GM12874 (cell line): Measurements from ENCODE around the gene HAPLN3.

ENCODE experiments used
- TF ChIP-seq, protein P1 (sequence below): IDR thresholded peaks from 2 replicates; pipeline ENCODE4 v1.5.1; 2011; ENCODE audit warnings: low read depth, mild to moderate bottlenecking, control low read depth, low read length, moderate library complexity; ENCODE audit not compliant: insufficient read depth

The HAPLN3 gene

DNA sequence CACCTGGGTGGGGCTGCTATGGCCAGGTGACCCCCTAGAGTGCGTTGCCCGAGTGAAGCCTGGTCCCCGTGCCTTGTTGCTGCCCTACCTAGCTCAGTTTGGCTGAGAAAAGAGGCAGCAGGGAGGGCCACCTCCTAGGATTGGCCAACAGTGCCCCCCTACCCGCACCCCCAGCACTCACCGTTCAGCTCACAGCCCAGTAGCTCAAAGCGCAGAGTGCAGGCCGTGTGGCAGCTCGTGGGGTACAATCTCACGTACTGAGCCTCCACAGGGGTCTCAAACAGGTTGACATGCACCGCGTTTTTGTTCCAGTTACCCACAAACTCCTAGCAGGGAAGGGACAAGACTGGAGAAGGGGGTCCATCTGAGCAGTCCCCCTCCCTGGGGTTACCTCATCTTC lies 10.2 kb upstream of the HAPLN3 start:
- TF ChIP-seq, protein P1, sequence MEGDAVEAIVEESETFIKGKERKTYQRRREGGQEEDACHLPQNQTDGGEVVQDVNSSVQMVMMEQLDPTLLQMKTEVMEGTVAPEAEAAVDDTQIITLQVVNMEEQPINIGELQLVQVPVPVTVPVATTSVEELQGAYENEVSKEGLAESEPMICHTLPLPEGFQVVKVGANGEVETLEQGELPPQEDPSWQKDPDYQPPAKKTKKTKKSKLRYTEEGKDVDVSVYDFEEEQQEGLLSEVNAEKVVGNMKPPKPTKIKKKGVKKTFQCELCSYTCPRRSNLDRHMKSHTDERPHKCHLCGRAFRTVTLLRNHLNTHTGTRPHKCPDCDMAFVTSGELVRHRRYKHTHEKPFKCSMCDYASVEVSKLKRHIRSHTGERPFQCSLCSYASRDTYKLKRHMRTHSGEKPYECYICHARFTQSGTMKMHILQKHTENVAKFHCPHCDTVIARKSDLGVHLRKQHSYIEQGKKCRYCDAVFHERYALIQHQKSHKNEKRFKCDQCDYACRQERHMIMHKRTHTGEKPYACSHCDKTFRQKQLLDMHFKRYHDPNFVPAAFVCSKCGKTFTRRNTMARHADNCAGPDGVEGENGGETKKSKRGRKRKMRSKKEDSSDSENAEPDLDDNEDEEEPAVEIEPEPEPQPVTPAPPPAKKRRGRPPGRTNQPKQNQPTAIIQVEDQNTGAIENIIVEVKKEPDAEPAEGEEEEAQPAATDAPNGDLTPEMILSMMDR, result no peak

DNA sequence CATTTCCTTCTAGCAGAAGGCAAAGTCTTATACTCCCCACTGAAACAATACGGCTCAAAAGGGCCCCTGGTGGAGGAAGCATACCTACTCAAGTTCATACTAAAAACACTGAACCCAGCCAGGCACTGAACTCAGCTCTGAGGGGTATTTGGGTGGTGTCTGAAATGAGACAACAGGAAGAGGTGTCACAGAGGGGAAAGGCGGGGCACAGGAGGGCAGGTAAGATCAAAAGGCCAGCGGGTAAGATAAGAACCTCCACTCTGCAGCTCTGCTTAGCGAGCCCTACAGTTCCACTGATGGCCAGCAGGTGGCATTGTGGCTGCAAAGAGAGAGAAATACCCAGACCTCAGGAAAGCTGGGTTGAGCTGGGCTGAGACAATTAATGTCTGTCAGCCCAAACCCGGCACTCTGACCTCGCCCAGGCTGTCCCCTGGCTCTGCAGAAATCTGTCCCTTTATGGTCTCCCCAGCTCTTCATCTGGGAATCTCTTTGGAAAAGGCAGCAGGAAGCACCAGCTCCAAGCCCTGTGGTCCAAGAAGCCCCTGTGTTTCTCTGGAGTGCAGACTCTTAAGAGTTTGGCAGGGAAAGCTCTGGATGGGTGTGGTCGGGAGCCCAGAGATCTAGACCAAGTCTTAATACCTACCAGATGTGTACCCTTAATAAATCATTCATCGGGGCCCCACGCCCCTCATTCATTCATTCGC lies 9.4 kb upstream of the HAPLN3 start:
- TF ChIP-seq, protein P1, result peak; percentile 97

DNA sequence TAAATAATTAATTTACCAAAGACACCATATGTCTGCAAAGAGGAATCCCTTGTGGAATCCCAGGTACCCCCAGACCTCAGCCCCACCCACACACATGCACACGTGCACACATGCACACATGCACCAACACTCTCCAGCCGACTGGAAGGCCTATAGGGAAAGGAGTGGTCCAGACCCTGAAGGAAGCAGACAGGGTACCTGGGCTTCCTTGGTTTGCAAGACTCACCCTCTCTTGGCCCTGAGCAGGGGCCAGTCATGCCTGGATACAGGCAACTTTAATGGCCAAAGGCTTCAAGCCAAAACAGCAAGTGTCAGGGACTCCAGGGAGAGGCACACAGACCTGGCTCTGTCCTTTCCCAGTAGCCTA lies 8.9 kb upstream of the HAPLN3 start:
- TF ChIP-seq, protein P1, result no peak

DNA sequence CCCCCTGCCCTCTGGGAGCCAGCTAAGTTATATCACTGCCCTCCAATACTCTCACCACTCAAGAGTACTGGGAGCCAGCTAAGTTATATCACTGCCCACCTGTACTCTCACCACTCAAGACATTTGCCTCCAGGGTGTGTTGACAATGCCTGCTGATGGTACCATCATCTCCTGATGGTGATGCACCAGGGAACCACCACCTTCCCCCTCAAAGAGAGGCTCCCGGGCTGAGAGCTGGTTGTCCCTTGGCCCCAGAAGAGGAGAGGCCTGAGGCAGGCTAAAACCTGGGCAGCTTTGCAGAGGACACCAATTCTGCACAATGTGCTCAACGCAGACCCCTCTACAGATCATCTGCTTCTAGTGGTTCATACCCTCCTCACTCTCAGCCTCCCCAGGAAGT lies 7.5 kb upstream of the HAPLN3 start:
- TF ChIP-seq, protein P1, result no peak

DNA sequence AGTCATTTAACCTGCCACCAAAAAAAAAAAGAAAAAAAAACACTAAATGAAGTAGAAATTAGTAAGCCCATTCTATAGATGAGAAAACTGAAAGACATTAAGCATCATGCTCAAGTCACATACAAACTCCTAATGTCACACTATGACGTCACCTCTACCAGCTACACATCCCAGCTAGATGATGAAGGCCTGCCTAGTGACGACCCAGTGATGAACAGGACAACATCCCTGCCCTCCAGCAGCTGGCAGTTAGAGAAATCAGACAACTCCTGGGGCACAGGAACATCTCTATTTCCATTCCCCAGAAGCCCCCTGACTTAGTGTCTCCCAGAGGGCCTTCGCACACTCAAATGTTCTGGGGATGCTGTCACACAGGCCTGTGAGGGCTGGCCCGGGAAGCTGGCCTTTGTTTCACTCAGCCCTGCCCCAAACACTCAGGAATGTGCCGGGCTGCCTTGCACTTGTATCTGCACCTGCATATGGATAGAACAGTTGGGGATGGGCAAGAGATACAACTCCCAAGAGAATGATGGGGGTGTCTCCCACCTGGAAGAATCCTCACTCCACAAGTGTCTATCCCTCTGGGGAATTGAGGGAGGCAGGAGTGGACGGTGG lies 7.0 kb upstream of the HAPLN3 start:
- TF ChIP-seq, protein P1, result no peak

DNA sequence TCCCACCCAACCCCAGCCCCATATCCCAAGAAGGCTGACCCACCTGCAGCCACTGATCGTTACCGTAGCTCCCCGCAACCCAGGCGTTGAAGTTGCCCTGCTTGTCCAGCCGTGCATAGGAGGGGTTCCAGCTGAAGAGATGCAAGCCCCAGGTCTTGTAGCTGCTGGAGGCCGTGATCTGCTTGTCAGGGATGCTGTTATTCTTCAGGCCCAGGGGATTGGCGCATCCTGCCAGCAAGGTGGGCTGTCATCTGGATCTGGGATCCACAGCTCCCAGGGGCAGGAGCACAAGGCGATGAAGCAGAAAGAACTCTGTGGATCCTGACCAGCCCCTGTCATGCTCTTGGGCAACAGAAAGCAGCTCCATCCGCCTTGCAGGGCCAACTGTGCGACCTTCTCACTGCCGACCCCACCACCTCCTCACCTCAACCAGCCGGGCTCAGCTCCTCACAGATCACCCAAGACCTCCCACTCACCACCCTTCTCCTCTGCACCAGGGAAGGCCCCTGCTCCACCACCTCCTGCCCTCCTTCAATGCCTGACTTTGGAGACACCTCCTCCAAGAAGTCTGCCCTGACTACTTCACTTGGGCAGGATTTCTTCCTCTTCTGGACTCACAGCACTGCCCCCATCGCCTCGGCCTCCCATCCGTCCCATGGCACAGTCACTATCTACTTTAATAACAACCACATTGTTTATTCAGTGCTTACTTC lies 6.3 kb upstream of the HAPLN3 start:
- TF ChIP-seq, protein P1, result no peak

DNA sequence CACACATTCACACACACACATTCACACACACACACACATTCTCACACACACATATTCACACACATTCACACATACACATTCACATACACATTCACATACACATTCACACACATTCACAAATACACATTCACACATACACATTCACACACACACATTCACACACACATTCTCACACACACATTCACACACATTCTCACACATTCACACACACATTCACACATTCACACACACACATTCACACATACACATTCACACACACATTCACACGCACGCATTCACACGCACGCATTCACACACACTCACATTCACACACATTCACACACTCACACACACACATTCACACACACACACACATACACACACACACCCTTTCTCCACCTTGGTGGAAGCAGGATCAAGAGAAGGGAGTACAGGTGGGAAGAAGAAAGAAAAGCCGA lies 5.7 kb upstream of the HAPLN3 start:
- TF ChIP-seq, protein P1, result no peak
